Uterus (tissue), 4 donors: Measurements from ENCODE around the gene ALOX12B. TPM values are rescaled to one million over a fixed set of nuclear protein-coding genes. Genes with fewer than 3 reads are reported as not detected.

Experiments
- DNase-seq, 2 donors: peaks; one replicate each; pipeline ENCODE4 v3.0.0-alpha.2; 2019 to 2020
- H3K27ac ChIP-seq, 2 donors: fragments of 200-600 bp; sonication (generic); 1 replicate in 1 of 2; 2 replicates in 1 of 2; pipeline ENCODE4 v1.5.1; 2016 to 2018
- H3K27me3 ChIP-seq, 2 donors: fragments of 200-600 bp; sonication (generic); one replicate each; pipeline ENCODE4 v1.5.1; 2018 to 2019; ENCODE audit warnings: control low read depth in 1 of 2
- H3K36me3 ChIP-seq, 2 donors: fragments of 200-600 bp; sonication (generic); one replicate each; pipeline ENCODE4 v1.5.1; 2019; ENCODE audit warnings: control low read depth in 1 of 2
- H3K4me1 ChIP-seq, 2 donors: fragments of 200-600 bp; sonication (generic); one replicate each; pipeline ENCODE4 v1.5.1; 2018 to 2019; ENCODE audit warnings: control low read depth in 1 of 2
- H3K4me3 ChIP-seq, 2 donors: fragments of 200-600 bp; sonication (generic); 1 replicate in 1 of 2; 2 replicates in 1 of 2; pipeline ENCODE4 v1.5.1; 2018 to 2019; ENCODE audit warnings: mild to moderate bottlenecking in 1 of 2
- H3K9me3 ChIP-seq, 2 donors: fragments of 200-600 bp; sonication (generic); one replicate each; pipeline ENCODE4 v1.5.1; 2019; ENCODE audit warnings: control low read depth in 1 of 2
- POLR2A ChIP-seq, 2 donors: fragments of 450-650 bp; IDR thresholded peaks; one replicate each; pipeline ENCODE4 v1.6.1; 2016; ENCODE audit warnings: antibody characterized with exemption in 2 of 2, mild to moderate bottlenecking in 1 of 2, moderate library complexity in 1 of 2
- intact Hi-C: fragments of 100-400 bp; cut with DNase I; formaldehyde crosslinking; loops from one replicate; pipeline ENCODE4 v1.15.1; 2023; ENCODE audit warnings: low total_unique reads
- total RNA-seq, 4 donors: library from RNA; depleted of rRNA in 3 of 4; stranded (reverse); fragments of >200 nt in 3 of 4; gene quantifications; one replicate each; pipeline versions ENCODE4 v1.1.0 to v1.2.4, GENCODE V29; 2014 to 2023
- TF ChIP-seq, protein P1 (sequence below), 4 experiments: fragments of 200-600 bp in 2 of 4; fragments of 450-650 bp in 2 of 4; sonication (generic) in 2 of 4; IDR thresholded peaks; one replicate each; pipeline ENCODE4 v1.5.1; 2016 to 2019; ENCODE audit warnings: antibody characterized with exemption in 4 of 4, mild to moderate bottlenecking in 2 of 4, moderate library complexity in 1 of 4
- donor health status: DM: yes; HTN: yes; CAD: no.

The ALOX12B gene
- total RNA-seq, 4 donors from 2014 or later: not detected

DNA sequence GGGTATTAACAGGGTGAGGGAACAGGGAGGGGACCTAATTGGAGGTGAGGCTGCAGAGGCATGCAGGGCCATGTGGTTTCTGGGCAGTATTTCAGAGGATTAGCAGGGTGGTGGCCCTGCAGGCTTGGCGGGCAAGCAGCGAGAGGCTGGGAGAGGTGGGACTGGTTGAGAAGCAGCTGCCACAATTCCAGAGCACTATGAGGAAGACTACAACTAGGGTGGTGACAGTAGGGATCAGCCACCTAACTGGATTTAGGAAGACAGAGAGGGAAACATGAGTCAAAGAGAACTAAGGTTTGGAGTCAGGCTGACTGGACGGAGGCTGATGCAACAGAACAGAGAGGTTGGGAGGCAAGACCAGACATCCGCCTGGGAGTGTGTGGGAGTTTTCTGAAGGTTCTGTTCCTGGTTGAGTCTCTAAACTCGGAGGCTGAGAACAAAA lies 18.5 kb upstream of the ALOX12B start:
- Histone ChIP-seq H3K36me3 (no peaks in the 10 kb centered on the region), H3K4me3 (no peak overlapping the region), H3K9me3 (no peaks in the 10 kb centered on the region), H3K27me3 (peaks cover 0 to 10% of the 10 kb centered on the region in 2 donors), H3K4me1 (peaks cover 0 to 7% of the 10 kb centered on the region in 2 donors), H3K27ac (no peak overlapping the region)
- no peak for DNase-seq
- intact Hi-C loops: no loop called here
- TF ChIP-seq, protein P1, sequence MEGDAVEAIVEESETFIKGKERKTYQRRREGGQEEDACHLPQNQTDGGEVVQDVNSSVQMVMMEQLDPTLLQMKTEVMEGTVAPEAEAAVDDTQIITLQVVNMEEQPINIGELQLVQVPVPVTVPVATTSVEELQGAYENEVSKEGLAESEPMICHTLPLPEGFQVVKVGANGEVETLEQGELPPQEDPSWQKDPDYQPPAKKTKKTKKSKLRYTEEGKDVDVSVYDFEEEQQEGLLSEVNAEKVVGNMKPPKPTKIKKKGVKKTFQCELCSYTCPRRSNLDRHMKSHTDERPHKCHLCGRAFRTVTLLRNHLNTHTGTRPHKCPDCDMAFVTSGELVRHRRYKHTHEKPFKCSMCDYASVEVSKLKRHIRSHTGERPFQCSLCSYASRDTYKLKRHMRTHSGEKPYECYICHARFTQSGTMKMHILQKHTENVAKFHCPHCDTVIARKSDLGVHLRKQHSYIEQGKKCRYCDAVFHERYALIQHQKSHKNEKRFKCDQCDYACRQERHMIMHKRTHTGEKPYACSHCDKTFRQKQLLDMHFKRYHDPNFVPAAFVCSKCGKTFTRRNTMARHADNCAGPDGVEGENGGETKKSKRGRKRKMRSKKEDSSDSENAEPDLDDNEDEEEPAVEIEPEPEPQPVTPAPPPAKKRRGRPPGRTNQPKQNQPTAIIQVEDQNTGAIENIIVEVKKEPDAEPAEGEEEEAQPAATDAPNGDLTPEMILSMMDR (IDR thresholded peaks at IDR 0.05): no peak
- no peak for TF ChIP-seq POLR2A (IDR thresholded peaks at IDR 0.05)

DNA sequence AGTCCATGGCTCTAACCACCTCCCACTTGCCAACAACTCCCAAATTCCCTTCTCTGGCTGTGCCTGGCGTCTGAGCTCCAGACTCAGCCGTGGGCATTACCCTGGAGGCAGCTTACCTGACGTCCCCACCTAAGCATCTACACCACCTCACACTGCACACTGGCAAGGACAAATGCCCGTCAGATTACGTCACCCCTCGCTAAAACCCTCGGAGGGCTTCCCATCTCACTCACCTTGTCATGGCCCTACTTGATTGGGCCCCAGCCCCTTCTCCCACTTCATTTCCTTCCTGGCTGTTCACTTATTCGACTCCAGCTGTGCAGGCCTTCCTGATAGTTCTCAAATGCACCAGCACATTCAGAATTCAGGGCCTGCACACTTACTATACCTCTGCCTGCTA lies 17.4 kb upstream of the ALOX12B start:
- Histone ChIP-seq H3K9me3 (no peaks in the 10 kb centered on the region), H3K27me3 (peaks cover 0 to 4% of the 10 kb centered on the region in 2 donors), H3K36me3 (no peaks in the 10 kb centered on the region), H3K27ac (no peak overlapping the region), H3K4me1 (peaks cover 0 to 2% of the 10 kb centered on the region in 2 donors), H3K4me3 (no peak overlapping the region)
- intact Hi-C loops: no loop called here
- TF ChIP-seq POLR2A (IDR thresholded peaks at IDR 0.05): no peak
- TF ChIP-seq, protein P1 (IDR thresholded peaks at IDR 0.05): no peak
- DNase-seq: no peak

GRCh38 chr17:8103549-8103948 lies 16.0 kb upstream of the ALOX12B start:
- no peak overlapping the region for H3K27ac ChIP-seq
- H3K4me1 ChIP-seq: no peaks in the 10 kb centered on the region
- no peak overlapping the region for H3K4me3 ChIP-seq
- intact Hi-C loops: no loop called here
- no peaks in the 10 kb centered on the region for H3K27me3 ChIP-seq
- no peaks in the 10 kb centered on the region for H3K9me3 ChIP-seq
- no peak for TF ChIP-seq POLR2A (IDR thresholded peaks at IDR 0.05)
- TF ChIP-seq, protein P1 (IDR thresholded peaks at IDR 0.05): no peak
- DNase-seq: no peak
- H3K36me3 ChIP-seq: no peaks in the 10 kb centered on the region

DNA sequence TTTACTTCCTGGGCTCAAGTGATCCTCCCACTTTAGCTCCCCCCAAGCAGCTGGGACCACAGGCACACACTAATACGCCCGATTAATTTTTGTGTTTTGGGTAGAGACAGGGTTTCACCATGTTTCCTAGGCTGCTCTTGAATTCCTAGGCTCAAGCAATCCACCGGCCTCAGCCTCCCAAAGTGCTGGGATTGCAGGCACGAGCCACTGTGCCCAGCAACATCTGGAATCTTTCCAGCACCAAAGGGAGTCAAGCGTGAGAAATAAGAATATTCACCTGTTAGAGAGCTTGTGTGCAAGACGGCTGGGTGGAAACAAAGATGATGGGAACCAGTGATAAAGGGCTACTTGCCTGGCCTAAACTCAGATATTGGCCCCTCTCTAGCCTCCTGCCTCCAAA lies 14.2 kb upstream of the ALOX12B start:
- Histone ChIP-seq H3K27me3 (no peaks in the 10 kb centered on the region), H3K4me3 (no peak overlapping the region), H3K4me1 (no peaks in the 10 kb centered on the region), H3K9me3 (no peaks in the 10 kb centered on the region), H3K36me3 (no peaks in the 10 kb centered on the region), H3K27ac (no peak overlapping the region)
- no peak for TF ChIP-seq POLR2A (IDR thresholded peaks at IDR 0.05)
- TF ChIP-seq, protein P1 (IDR thresholded peaks at IDR 0.05): no peak
- intact Hi-C loops: no loop called here
- no peak for DNase-seq

DNA sequence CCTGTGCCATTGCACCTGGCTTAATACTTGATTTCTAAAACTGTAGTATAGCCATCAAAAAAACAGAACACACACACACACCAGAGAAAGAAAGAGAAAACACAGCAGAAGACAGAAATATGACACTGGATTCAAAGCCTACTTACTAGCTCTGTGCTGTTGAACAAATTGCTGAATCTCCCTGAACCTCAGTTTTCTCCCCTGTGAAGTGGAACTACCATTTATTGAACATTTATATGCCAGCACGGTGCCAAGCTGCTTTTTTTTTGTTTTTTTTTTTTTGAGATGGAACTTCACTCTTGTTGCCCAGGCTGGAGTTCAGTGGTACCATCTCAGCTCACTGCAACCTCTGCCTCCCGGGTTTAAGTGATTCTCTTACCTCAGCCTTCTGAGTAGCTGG lies 13.2 kb upstream of the ALOX12B start:
- no peaks in the 10 kb centered on the region for H3K9me3 ChIP-seq
- no peak overlapping the region for H3K4me3 ChIP-seq
- no peak overlapping the region for H3K27ac ChIP-seq
- DNase-seq: no peak
- intact Hi-C loops: no loop called here
- no peaks in the 10 kb centered on the region for H3K36me3 ChIP-seq
- TF ChIP-seq, protein P1 (IDR thresholded peaks at IDR 0.05): no peak
- no peak for TF ChIP-seq POLR2A (IDR thresholded peaks at IDR 0.05)
- H3K4me1 ChIP-seq: no peaks in the 10 kb centered on the region
- H3K27me3 ChIP-seq: no peaks in the 10 kb centered on the region
